Stimulated activated naive B cell treated with anti-CD40 and anti-IgM and Interleukin-4, amounts not matched to agents 10 μg/mL and 1 μg/mL and 100 μg/mL, for 72 hours (primary cell): Measurements from ENCODE around the gene MYH11.
"Not testable (repeated sequence)": the region's sequence is repeated elsewhere in the genome, so short reads cannot be mapped to it uniquely, and the experiment has no call there.

Experiments
- ATAC-seq, 2 donors: fragments of 150-1000 bp; cut with Tn5 transposase; replicated peaks; 2 replicates each; pipeline ENCODE4 v1.10.0; 2021; ENCODE audit warnings: moderate library complexity in 1 of 2
- DNase-seq: peaks from one replicate; pipeline ENCODE4 v3.0.0; 2021
- H3K27ac Mint-ChIP-seq: one replicate; pipeline ENCODE4 v1.8.0; 2022; ENCODE audit warnings: mild to moderate bottlenecking, mixed read lengths
- H3K27me3 Mint-ChIP-seq, 2 donors: one replicate each; pipeline ENCODE4 v1.8.0; 2022; ENCODE audit warnings: mixed read lengths in 2 of 2
- H3K36me3 Mint-ChIP-seq, 2 donors: one replicate each; pipeline ENCODE4 v1.8.0; 2022; ENCODE audit warnings: mixed read lengths in 2 of 2, mild to moderate bottlenecking in 1 of 2
- H3K4me1 Mint-ChIP-seq, 2 donors: one replicate each; pipeline ENCODE4 v1.8.0; 2022; ENCODE audit warnings: mixed read lengths in 2 of 2, mild to moderate bottlenecking in 1 of 2
- H3K4me3 Mint-ChIP-seq, 2 donors: one replicate each; pipeline ENCODE4 v1.8.0; 2022; ENCODE audit warnings: mild to moderate bottlenecking in 2 of 2, mixed read lengths in 2 of 2, moderate library complexity in 1 of 2
- H3K9me3 Mint-ChIP-seq, 2 donors: one replicate each; pipeline ENCODE4 v1.8.0; 2022; ENCODE audit warnings: mixed read lengths in 2 of 2, mild to moderate bottlenecking in 1 of 2

MYH11 gene

DNA sequence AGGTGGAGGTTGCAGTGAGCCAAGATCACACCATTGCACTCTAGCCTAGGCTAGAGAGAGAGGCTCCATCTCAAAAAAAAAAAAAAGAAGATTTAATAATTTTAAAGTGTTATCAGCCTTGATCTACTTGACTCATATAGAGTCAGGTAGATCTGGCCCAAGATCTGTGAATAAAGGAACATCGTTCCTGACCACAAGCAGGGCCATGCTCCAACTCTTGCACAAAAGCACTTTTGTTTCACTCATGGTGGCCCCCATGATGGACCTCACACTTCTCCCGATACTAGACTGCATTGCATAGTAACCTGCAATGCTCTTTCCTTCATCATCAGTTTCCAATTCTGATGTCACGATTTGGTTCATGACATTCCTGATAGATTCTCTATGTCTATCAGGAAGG, 5.2 kb upstream of the MYH11 start:
- Mint-ChIP-seq H3K27ac (no peak overlapping the region), H3K36me3 (peaks cover 7 to 12% of the 10 kb centered on the region in 2 donors), H3K27me3 (peaks cover 16 to 21% of the 10 kb centered on the region in 2 donors), H3K4me1 (peaks cover 6 to 11% of the 10 kb centered on the region in 2 donors), H3K9me3 (no peaks in the 10 kb centered on the region), H3K4me3 (no peak overlapping the region)
- ATAC-seq = no peak
- no peak for DNase-seq

DNA sequence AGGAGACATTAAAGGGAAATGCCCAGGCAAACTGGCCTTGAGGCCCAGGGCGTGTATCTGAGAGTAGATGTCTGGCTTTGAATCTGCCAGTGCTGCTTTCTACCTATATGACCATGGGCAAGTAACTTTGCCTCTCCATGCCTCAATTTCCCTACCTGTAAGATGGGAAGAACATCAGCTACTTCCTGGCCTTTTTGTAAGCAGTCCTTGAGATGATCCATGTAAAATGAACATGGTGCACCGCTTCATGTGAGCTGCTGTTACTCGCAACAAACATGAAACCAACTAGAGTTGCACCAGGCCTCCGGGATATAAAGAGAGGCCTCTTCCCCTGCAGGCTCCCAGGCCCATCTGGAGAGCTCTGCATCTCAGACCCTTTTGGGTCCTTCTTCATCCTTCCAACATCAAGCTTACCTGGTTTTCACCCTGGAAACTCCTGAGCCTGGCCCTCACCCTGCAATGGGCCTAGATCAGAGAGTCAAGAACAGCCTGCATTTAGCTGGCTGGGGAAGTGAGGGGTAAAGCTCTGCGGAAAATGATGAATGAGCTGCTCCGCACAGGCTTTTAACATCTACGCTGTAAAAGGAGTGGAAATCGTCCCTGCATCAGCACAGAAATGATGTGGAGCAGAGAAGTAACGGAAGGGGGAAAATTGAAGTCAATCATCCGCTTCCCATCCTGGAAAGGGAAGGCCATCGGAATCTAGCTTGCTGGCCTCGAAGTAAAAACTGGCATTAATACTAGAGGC, 2.3 kb upstream of the MYH11 start:
- H3K4me3 Mint-ChIP-seq = no peak overlapping the region

DNA sequence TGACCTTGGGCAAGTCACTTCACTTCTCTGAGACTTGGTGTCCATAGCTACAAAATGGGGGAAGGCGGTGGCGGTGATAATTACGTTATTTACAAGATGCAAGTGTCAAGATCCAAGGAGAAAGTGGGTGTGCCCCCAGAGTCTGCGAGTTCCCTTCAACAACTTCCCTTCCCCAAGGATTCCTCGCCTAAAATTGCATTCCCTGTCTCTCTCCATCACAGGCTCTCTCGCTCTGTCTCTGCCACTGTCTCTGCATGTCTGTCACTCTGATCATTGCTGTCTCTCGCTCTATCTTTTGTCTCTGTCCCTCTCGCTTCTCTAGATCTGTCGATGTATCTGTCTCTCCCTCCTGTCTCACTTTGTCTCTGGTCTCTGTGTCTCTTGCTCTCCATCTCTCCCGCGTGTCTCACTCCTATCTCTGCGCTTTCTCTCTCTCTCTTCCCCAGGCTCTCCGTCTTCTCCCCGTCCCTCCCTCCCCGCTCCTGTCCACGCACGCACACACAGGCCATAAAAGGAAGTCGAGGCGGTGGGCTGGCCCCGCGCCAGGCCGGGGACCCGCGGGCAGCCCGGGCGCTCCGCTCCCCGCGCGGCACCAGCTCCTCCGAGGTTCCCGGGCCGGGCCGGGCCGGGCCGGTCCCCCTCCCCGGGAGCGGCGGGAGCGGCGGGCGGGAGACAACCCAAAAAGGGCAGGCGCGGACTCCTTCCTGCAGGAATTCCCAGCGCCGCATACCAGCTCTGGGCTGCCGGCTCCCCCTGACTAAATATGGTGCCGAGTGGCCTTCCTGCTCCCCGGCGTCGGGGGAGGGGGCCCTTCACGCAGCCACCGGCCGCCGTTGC, 1.1 kb upstream of the MYH11 start:
- DNase-seq = no peak
- peak in 1 of 2 donors; percentile 36 for ATAC-seq
- no peaks in the 10 kb centered on the region for H3K36me3 Mint-ChIP-seq
- H3K4me3 Mint-ChIP-seq = peak overlapping the region; percentile 62 to 75
- H3K4me1 Mint-ChIP-seq = peaks cover 17 to 26% of the 10 kb centered on the region in 2 donors
- H3K27ac Mint-ChIP-seq = no peak overlapping the region
- peaks cover 25 to 57% of the 10 kb centered on the region in 2 donors for H3K27me3 Mint-ChIP-seq
- no peaks in the 10 kb centered on the region for H3K9me3 Mint-ChIP-seq

More for the DNA sequence above, 2.3 kb upstream of the MYH11 start:
- Mint-ChIP-seq H3K36me3 (no peaks in the 10 kb centered on the region), H3K27ac (no peak overlapping the region), H3K4me1 (peaks cover 17 to 26% of the 10 kb centered on the region in 2 donors), H3K9me3 (no peaks in the 10 kb centered on the region), H3K27me3 (peaks cover 20 to 49% of the 10 kb centered on the region in 2 donors)
- DNase-seq (no peak), ATAC-seq (no peak)

DNA sequence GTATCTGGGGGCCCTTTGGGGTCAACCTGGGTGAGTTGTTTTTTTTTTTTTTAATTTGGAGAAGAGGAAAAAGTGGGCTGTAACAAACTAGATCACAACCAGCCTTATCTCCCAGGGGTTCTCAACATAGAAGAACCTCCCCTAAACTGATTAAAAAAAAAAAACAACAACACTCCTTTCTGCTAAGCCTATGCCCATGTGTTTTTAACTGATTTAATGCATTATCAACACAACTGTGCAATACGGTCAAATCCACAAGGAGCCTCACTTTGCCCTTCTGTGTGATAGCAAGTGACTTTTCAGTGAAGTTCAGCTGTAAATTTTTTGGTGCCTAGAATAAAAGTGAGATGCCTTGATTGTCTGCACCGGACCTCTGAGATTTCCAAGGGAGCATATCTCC, 646 bp downstream of the MYH11 start:
- no peaks in the 10 kb centered on the region for H3K36me3 Mint-ChIP-seq
- no peak overlapping the region for H3K4me3 Mint-ChIP-seq
- H3K4me1 Mint-ChIP-seq = peaks cover 17 to 26% of the 10 kb centered on the region in 2 donors
- ATAC-seq (no peak), DNase-seq (no peak)
- peaks cover 25 to 57% of the 10 kb centered on the region in 2 donors for H3K27me3 Mint-ChIP-seq
- no peaks in the 10 kb centered on the region for H3K9me3 Mint-ChIP-seq
- no peak overlapping the region for H3K27ac Mint-ChIP-seq

DNA sequence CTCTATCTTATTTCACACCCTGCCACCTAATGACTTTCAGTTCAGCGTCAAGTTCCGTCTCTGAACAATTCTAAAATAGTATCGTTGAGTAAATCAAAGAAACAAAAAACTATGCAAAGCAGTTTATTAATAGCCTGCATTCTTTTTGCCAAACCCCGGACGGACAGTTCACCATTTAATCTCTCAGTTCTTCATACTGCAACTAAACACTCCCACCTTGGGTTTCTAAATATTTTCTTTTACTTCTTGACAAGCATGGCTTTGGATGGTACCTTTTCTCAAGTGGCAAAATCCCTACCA, 1.2 kb downstream of the MYH11 start:
- peaks cover 17 to 26% of the 10 kb centered on the region in 2 donors for H3K4me1 Mint-ChIP-seq
- peak overlapping the region; percentile 22 to 49 for H3K4me3 Mint-ChIP-seq
- no peak for DNase-seq
- peaks cover 25 to 57% of the 10 kb centered on the region in 2 donors for H3K27me3 Mint-ChIP-seq
- H3K9me3 Mint-ChIP-seq = no peaks in the 10 kb centered on the region
- no peak overlapping the region for H3K27ac Mint-ChIP-seq
- peak; percentile 65 to 85 for ATAC-seq
- no peaks in the 10 kb centered on the region for H3K36me3 Mint-ChIP-seq

DNA sequence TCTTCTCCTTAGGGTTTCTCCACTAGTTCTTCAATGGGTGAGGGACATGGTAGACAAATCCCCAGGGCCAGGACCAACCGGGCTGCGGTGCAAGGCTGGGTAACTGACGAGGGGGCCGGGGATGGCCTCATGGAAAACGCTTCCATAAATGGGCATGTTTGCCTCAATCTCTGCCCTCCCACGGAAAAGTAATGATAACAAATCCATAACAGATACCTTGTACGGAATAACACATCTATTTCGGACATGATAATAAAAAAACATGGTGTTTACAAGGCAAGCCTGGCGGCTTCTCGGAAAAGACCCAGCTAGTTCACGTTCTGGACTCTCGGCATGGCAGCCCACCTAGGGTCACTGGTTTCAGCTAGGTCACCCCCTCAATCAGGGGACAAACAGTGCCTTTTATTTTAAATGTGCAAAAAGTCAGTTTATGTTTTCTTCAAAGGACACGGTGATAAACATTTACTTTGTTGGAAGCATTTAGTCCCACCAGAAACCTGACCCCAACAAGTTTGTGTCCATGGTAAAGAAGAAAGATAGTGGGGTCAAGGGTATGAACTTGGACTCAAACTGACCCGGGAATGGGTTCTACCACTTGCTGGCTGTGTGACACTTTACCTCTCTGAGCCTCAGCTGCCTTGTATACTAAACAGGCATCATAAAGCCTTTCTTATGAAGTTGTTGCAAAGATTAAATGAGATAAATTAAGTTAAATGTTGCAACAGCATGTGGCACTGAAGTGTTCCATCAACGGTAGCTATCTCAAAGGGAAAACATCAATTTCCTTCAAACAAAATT, 1.7 kb downstream of the MYH11 start:
- no peaks in the 10 kb centered on the region for H3K36me3 Mint-ChIP-seq
- no peak overlapping the region for H3K27ac Mint-ChIP-seq
- no peaks in the 10 kb centered on the region for H3K9me3 Mint-ChIP-seq
- DNase-seq (no peak), ATAC-seq (peak; percentile 9 to 12)
- H3K4me1 Mint-ChIP-seq = peaks cover 17 to 26% of the 10 kb centered on the region in 2 donors
- no peak overlapping the region for H3K4me3 Mint-ChIP-seq
- peaks cover 25 to 57% of the 10 kb centered on the region in 2 donors for H3K27me3 Mint-ChIP-seq

DNA sequence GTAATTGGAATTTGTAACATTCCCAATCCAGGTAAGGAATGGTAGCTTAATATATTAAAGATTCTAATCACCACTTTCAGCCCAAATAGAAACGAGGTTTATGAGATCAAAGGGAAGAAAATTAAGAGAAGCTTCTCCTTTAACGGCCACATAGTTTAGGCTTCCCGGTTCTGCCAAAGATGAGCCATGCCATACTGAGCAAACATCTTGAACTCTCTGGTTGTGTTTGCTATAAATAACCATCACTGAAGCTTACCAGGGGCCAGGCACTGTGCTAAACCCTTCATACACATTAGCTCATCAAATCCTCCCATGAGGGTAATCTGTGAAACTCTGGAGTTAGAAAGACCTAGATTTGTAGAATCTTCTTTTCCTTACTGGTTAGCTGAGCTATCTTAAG, 2.8 kb downstream of the MYH11 start:
- no peak for DNase-seq
- no peak for ATAC-seq
- no peaks in the 10 kb centered on the region for H3K36me3 Mint-ChIP-seq
- no peak overlapping the region for H3K4me3 Mint-ChIP-seq
- H3K9me3 Mint-ChIP-seq = no peaks in the 10 kb centered on the region
- peaks cover 21 to 57% of the 10 kb centered on the region in 2 donors for H3K27me3 Mint-ChIP-seq
- H3K27ac Mint-ChIP-seq = no peak overlapping the region
- H3K4me1 Mint-ChIP-seq = peaks cover 17 to 26% of the 10 kb centered on the region in 2 donors

DNA sequence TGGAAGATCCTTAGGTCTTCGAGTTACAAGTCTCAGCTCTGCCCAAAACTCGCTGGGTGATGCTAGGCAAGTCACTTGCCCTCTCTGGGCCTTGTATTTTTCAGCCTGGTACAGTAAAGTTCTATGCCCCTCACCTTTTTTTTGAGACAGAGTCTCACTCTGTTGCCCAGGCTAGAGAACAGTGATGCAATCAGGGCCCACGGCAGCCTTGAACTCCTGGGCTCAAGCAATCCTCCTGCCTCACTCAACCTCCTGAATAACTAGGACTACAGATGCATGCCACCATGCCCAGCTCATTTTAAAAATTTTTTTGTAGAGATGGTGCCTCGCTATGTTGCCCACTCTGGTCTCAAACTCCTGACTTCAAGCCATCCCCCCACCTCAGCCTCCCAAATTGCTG, 3.8 kb downstream of the MYH11 start:
- no peak for DNase-seq
- H3K9me3 Mint-ChIP-seq = no peaks in the 10 kb centered on the region
- no peak overlapping the region for H3K4me3 Mint-ChIP-seq
- no peaks in the 10 kb centered on the region for H3K36me3 Mint-ChIP-seq
- peaks cover 17 to 25% of the 10 kb centered on the region in 2 donors for H3K4me1 Mint-ChIP-seq
- H3K27ac Mint-ChIP-seq = no peak overlapping the region
- peaks cover 21 to 58% of the 10 kb centered on the region in 2 donors for H3K27me3 Mint-ChIP-seq
- ATAC-seq = no peak

DNA sequence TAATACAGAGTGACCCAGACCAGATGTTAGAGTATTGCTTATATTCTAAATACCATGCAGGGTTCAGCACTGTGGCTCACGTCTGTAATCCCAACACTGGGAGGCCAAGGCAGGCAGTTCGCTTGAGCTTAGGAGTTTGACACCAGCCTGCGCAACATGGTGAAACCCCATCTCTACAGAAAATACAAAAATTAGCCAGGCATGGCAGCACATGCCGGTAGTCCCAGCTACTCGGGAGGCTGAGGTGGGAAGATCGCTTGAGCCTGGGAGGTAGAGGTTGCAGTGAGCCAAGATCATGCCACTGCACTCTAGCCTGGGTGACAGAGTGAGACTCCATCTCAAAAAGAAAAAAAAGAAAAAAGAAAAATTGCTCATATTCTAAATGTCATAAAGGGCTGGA, 6.3 kb downstream of the MYH11 start:
- DNase-seq, ATAC-seq, H3K9me3 Mint-ChIP-seq, H3K4me1 Mint-ChIP-seq, H3K27ac Mint-ChIP-seq, H3K36me3 Mint-ChIP-seq, H3K4me3 Mint-ChIP-seq: not testable (repeated sequence)
- H3K27me3 Mint-ChIP-seq = peaks cover 11 to 39% of the 10 kb centered on the region in 2 donors

DNA sequence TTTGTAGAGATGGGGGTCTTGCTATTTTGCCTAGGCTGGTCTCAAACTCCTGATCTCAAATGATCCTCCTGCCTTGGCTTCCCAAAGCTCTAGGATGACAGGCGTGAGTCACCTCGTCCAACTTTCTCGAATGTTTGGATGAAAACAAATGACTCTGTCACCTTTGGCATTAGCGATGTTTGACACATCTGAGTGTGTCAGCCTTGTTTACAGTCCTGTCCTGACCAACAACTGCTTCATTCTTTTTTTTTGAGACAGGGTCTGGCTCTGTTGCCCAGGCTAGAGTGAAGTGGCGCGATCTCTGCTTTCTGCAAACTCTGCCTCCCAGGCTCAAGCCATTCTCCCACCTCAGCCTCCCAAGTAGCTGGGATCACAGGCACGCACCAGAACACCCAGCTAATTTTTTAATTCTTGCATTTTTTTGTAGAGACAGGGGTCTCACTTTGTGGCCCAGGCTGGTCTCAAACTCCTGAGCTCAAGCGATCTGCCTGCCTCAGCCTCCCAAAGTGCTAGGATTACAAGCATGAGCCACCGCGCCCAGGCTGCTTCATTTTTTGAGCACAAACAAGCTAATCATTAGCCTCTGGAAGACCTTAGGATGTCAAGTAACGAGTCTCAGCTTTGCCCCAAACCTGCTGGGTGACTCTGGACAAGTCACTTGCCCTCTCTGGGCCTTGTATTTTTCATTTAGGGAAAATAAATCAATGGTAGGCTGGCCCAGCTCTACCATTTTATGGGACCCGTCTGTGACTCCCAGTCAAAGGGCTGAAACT, 7.4 kb downstream of the MYH11 start:
- DNase-seq (no peak), ATAC-seq (no peak)
- Mint-ChIP-seq H3K27me3 (peaks cover 14 to 29% of the 10 kb centered on the region in 2 donors), H3K9me3 (no peaks in the 10 kb centered on the region), H3K4me1 (no peaks in the 10 kb centered on the region), H3K27ac (no peak overlapping the region), H3K4me3 (no peak overlapping the region), H3K36me3 (no peaks in the 10 kb centered on the region)

DNA sequence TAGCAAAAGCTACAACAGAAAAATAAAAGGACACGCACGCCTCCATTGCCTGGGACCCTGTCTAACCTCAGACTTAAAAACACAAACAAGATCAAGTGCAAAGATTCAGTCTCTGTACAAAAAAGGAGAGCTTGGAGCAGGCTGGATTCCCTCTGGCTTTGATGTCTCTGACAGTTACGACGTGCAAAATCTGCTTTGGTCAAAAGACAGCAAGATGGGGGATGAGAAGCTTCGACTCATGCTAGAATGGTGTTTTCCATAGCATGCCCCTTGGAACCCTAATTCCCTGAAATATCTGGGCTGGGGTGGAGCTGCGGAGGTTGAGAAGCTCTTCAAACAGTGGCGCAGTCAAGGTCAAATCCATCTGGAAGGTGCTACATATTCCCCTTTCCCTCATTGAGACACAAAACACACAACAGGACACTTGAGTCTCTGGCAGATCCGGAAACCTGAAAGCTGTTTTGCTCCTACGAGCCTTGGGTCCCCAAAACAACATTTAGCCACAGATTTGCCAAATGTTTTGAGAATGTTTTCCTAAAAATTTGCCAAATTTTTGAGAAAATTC, 9.1 kb downstream of the MYH11 start:
- DNase-seq (no peak), ATAC-seq (no peak)
- Mint-ChIP-seq H3K27me3 (peaks cover 9 to 18% of the 10 kb centered on the region in 2 donors), H3K27ac (no peak overlapping the region), H3K4me1 (no peaks in the 10 kb centered on the region), H3K4me3 (no peak overlapping the region), H3K36me3 (no peaks in the 10 kb centered on the region), H3K9me3 (no peaks in the 10 kb centered on the region)

DNA sequence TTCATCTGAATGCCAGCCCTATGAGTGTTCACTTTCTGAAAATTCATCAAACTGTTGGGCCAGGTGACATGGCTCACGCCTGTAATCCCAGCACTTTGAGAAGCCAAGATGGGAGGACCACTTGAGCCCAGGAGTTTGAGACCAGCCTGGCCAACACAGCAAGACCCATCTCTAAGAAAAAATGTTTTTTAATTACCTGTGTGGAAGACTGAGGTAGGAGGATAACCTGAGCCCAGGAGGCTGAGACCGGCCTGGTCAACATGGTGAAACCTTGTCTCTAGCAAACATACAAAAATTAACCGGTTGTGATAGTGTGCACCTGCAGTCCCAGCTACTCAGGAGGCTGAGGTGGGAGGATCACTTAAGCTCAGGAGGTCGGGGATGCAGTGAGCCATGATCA, 10.3 kb downstream of the MYH11 start:
- DNase-seq (no peak), ATAC-seq (no peak)
- Mint-ChIP-seq H3K4me3 (no peak overlapping the region), H3K27ac (no peak overlapping the region), H3K27me3 (peaks cover 9 to 18% of the 10 kb centered on the region in 2 donors), H3K4me1 (no peaks in the 10 kb centered on the region), H3K9me3 (no peaks in the 10 kb centered on the region), H3K36me3 (no peaks in the 10 kb centered on the region)

DNA sequence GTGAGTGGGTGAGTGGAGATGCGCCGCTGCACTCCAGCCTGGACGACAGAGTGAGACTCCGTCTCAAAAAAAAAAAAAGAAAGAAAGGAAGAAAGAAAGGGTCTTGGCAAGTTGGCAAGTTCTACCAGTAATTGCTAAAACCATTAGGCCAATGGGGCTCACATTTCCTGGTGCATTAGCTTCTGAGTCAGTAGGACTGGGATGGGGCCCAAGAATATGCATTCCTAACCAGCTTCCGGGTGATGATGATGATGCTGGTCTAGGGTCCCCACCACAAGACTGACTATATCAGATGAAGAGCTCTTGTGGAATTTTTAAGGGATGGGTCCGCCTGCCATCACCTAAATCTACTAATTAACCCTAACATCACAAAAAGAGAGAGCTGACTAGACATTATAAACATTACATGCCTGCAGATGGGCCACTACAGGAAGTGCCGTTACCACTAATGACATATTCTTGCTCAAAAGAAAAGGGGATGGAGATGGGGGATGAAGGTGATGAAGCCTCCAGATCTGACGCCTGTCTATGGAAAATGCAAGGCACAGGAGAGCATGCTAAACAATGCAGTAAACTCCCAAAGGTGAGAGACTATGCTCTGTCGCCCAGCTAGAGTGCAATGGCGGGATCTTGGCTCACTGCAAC, 13.1 kb downstream of the MYH11 start:
- no peaks in the 10 kb centered on the region for H3K36me3 Mint-ChIP-seq

More for the DNA sequence above, 13.1 kb downstream of the MYH11 start:
- Mint-ChIP-seq H3K4me1 (no peaks in the 10 kb centered on the region), H3K4me3 (no peak overlapping the region), H3K27ac (no peak overlapping the region), H3K27me3 (peaks cover 10 to 12% of the 10 kb centered on the region in 2 donors), H3K9me3 (no peaks in the 10 kb centered on the region)
- DNase-seq = no peak
- no peak for ATAC-seq
